HG02885 (cell line): Measurements from ENCODE around the gene MEGF8.
"Not testable (repeated sequence)": the region's sequence is repeated elsewhere in the genome, so short reads cannot be mapped to it uniquely, and the experiment has no call there.

Experiments
- ATAC-seq: cut with Tn5 transposase; IDR thresholded peaks from one replicate; pipeline ENCODE4 v1.9.1; 2021; ENCODE audit warnings: mild to moderate bottlenecking; ENCODE audit not compliant: unreplicated experiment, poor library complexity

MEGF8 gene

GRCh38 chr19:42327381-42327780, 1.9 kb downstream of the MEGF8 start:
- ATAC-seq, result no peak

DNA sequence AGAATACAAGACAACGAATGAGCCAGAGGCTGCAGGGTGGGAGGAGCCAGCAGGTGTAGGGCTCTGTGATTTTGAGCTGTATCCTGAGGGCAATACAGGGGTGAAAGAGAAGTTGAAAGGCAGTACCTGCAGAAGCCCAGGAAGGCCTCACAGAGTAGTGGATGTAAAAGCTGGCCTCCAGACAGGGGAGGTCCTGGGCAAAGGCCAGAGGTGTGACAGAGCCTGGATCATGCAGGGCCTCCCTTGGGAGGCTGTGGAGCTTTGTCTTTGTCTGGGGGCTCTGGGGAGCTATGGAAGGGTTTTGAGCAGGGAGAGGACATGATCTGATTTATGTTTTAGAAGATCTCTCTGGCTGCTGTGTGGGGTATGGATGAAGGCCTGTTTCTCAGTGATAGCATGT, 2.7 kb downstream of the MEGF8 start:
- no peak for ATAC-seq

DNA sequence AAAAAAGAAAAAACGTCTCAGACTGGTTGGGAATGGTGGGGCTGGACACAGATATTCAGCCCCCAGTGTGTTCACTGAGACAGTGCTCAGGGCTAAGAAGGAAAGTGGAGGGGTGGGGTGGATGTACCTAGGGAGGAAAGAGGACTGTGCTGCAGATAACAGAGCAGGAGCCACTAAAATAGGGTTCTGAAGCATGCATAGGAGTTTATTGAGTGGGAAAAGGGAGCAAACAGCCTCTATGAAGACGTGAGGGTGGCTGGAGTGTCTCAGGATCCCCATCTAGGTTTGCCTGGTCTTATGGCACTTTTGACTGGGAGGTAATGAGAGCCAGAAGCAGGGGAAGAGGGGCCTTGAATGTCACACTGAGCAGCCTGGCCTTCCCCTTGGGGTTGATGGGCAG, 3.4 kb downstream of the MEGF8 start:
- no peak for ATAC-seq

- no peak for ATAC-seq
Observed at GRCh38 chr19:42330241-42330711, 4.8 kb downstream of the MEGF8 start.

DNA sequence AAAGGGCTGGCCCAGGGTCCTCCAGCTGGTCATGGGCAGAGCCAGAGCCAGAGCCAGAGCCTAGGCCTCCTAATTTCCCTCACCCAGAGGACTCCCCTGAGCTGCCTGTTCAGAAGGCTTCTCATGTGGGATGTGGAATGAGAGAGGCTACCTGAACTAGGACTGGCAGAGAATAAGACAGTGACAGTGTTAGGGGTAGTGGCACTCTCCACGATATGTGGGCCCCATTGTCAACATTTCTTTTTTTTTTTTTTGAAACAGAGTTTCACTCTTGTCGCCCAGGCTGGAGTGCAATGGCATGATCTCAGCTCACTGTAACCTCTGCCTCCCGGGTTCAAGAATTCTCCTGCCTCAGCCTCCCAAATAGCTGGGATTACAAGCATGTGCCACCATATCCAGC, 5.9 kb downstream of the MEGF8 start:
- ATAC-seq, result not testable (repeated sequence)

DNA sequence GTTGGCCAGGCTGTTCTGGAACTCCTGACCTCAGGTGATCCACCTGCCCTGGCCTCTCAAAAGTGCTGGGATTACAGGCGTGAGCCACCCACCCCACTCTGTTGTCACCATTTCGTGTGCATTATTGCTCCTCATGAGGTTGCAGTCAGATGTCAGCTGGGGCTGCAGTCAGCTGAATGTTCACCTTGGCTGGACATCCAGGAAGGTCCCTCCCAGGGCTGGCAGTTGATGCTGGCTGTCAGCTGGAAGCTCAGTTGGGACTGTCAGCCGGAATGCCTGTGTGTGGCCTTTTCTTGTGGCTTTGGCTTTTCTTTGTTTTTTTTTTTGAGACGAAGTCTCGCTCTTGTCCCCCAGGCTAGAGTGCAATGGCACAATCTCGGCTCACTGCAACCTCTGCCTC, 6.6 kb downstream of the MEGF8 start:
- no peak for ATAC-seq

- ATAC-seq, result no peak
Observed at GRCh38 chr19:42333018-42333417, 7.6 kb downstream of the MEGF8 start.

DNA sequence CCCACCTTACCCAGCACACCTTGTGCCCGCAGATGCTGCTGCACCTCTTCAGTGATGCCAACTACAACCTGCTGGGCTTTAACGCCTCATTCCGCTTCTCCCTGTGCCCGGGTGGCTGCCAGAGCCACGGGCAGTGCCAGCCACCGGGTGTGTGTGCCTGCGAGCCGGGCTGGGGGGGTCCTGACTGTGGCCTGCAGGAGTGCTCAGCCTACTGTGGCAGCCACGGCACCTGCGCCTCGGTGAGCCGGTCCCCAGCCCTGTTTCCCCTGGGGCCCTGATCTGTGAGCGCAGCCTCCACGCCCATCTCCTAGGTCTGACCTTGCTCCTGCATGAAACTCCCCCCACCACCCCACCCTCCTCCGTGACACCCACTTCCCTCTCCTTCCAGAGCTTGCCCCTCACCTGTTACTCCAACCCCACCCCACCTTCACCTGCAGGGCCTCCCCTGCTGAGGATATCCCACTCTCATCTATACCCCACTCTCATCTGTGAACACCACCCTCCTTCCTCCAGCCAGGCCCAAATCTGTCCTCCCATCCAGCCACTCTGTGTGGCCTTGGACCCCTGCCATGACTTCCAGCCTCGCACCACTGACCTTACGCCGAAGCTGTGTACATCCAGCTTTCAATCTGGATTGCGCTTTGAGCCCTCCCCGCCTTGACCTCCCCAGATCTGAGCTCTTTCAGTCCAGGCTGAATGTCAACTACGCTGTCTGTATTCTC, 8.7 kb downstream of the MEGF8 start:
- no peak for ATAC-seq

DNA sequence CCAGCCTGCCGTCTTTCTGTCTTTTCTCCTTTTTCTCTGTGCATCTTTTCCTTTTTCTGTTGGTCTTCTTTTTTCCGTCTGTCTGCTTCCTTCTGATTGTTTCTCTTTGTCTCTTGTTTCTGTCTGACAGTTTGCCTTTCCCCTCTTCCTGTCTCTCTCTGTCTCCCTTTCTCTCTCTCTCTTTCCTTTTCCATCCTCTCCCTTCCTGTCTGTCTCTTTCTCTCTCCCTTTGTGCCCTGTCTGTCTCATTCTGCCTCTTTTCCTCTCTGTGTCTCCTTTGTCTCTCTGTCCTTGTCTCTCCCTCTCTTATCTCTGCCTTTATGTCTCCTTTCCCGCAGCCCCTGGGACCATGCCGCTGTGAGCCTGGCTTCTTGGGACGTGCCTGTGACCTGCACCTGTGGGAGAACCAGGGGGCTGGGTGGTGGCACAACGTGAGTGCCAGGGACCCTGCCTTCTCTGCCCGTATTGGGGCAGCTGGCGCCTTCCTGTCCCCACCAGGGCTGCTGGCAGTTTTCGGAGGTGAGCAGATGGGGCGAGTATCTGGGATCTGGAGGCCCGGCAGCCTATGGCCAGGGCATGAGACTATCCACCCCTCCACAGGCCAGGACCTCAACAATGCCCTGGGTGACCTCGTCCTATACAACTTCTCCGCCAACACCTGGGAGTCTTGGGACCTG, 9.4 kb downstream of the MEGF8 start:
- no peak for ATAC-seq

DNA sequence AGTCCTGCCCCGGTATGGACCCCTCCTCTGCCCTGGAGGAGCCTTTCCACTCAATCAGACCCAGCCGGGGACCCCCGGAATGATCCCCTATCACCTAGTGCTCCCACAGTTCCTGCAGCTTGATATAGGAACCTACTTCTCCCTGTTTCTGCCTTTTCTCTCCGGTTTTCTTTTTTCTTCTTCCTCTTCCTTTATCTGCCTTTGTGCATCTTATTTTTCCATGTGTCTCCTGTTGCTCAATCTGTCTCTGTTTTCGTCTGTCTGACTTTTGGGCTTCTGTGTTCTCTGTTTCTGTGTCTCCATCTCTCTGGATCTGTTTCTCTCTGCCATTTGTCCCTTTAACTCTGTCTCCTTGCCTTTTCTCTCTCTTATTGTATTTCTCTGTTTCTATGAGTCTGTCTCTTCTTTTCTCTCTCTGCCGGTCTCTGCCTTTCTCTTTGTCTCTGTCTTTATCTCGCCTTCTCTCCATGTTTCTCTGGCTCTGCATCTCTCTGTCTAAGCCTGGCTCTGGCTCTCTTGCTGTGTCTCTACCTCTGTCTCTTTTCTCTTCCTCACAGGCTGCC, 10.0 kb downstream of the MEGF8 start:
- no peak for ATAC-seq

DNA sequence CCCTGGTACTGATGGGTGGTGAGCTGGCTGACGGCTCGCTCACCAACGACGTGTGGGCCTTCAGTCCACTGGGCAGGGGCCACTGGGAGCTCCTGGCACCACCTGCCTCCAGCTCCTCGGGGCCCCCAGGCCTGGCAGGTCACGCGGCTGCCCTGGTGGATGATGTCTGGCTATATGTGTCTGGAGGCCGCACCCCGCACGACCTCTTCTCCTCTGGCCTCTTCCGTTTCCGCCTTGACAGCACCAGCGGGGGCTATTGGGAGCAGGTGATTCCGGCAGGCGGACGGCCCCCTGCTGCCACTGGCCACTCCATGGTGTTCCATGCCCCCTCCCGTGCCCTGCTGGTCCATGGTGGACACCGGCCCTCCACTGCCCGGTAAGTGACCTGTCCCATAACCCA, 10.5 kb downstream of the MEGF8 start:
- no peak for ATAC-seq

- not testable (repeated sequence) for ATAC-seq
Observed at GRCh38 chr19:42339126-42339860, 13.9 kb downstream of the MEGF8 start.

- not testable (repeated sequence) for ATAC-seq
Observed at GRCh38 chr19:42339922-42340321, 14.5 kb downstream of the MEGF8 start.

- ATAC-seq, result no peak
Observed at GRCh38 chr19:42343344-42344110, 18.1 kb downstream of the MEGF8 start.

DNA sequence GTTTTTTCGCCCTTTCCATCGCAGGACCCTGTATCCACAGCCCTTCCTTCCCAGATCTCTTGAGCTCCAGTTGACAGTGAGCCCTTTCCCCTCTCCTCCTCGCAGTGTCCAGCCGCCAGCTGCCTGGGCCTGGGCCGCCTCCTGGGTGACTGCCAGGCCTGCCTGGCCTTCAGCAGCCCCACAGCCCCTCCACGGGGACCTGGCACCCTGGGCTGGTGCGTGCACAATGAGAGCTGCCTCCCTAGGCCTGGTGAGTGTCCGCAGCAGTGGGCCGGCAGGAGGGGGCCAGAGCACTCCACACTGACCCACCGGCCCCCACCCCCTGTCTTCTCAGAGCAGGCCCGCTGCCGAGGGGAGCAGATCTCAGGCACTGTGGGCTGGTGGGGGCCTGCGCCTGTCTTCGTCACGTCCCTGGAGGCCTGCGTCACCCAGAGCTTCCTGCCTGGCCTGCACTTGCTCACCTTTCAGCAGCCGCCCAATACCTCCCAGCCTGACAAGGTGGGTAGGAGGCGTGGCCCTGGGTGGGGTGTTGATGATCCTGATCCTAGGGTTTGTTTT, 19.0 kb downstream of the MEGF8 start:
- no peak for ATAC-seq

GRCh38 chr19:42345191-42345812, 19.9 kb downstream of the MEGF8 start:
- no peak for ATAC-seq

GRCh38 chr19:42348211-42348610, 22.8 kb downstream of the MEGF8 start:
- no peak for ATAC-seq

DNA sequence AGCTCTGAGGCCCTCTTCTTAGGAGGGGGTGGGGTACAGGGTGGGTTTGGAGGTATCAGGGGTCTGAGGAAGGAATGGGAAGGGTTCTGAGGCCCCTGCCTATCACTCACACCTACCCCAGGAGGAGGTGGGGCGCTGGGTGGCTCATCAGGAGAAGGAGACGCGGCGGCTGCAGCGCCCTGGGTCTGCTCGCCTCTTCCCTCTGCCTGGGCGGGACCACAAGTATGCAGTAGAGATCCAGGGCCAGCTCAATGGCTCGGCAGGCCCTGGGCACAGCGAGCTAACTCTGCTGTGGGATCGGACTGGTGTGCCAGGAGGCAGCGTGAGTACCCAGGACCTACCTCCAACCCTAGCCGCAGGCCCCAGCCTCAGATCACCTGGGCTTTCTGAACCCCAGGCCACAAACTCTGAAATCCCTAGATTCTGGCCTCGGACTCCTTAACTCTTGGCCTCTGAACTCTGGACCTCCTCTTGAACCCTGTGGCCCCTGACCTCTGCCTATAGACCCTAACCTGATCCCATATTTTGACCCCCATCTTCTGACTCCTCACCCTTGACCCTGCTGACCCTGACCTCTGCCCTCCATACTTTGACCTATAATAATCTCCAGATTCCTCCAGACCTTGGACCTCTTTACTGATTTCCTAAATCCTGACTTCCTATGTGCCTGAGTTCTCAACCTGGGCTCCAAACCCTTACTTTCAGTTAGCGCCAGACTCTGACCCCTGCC, 24.1 kb downstream of the MEGF8 start:
- ATAC-seq, result no peak

DNA sequence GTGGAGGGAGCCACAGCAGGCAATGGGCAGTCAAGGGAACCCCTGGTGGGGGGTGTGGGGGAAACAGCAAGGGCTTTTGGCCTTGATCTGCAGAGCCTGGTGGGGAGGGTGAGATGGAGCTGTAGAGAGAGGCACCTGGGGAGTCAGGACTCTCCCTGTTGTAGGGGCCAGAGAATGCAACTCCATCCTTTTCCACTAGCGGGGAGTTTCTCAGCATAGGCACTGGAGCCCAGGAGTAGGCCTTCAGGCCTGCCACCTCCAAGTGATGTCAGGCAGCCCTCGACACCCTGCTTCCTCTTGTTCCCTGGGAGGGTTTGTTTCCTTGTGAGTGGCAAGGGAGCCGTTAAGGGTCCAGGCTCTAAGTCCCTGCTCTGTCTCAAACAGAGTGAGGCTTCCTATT, 25.0 kb downstream of the MEGF8 start:
- ATAC-seq, result no peak
